H1 (cell line): ENCODE results near the gene PPP1R17. TPM values are rescaled to one million over a fixed set of nuclear protein-coding genes. Genes with fewer than 3 reads are reported as not detected.

Experiments
- EP300 ChIP-seq, 2 experiments: IDR thresholded peaks; 1 replicate in 1 of 2; 2 replicates in 1 of 2; pipeline ENCODE4 v1.6.1; 2011 to 2012; ENCODE audit warnings: low read depth in 2 of 2, low read length in 2 of 2, mild to moderate bottlenecking in 2 of 2, borderline replicate concordance in 1 of 2, inconsistent platforms in 1 of 2, moderate library complexity in 1 of 2
- EZH2 ChIP-seq: fragments of 200-600 bp; sonication (generic); IDR thresholded peaks from 2 replicates; pipeline ENCODE4 v1.7.1; 2012; ENCODE audit warnings: low read depth, mild to moderate bottlenecking, moderate library complexity, low read length, inconsistent platforms; ENCODE audit not compliant: severe bottlenecking
- PHF8 ChIP-seq: fragments of 200-600 bp; sonication (generic); conservative IDR thresholded peaks from 2 replicates; pipeline ENCODE4 v1.7.1; 2012; ENCODE audit warnings: low read depth, mild to moderate bottlenecking, inconsistent platforms, low read length, moderate library complexity
- POLR2A ChIP-seq, 2 experiments: IDR thresholded peaks; 1 replicate in 1 of 2; 2 replicates in 1 of 2; pipeline ENCODE4 v1.6.1; 2011; ENCODE audit warnings: low read depth in 2 of 2, low read length in 2 of 2, mild to moderate bottlenecking in 2 of 2; ENCODE audit errors: control extremely low read depth in 1 of 2
- RBBP5 ChIP-seq: IDR thresholded peaks from 2 replicates; pipeline ENCODE4 v1.7.1; 2012; ENCODE audit warnings: low read depth, mild to moderate bottlenecking, inconsistent platforms, low read length, moderate library complexity, borderline replicate concordance
- SUZ12 ChIP-seq: fragments of 200-600 bp; sonication (generic); IDR thresholded peaks from 2 replicates; pipeline ENCODE4 v1.6.1; 2012; ENCODE audit warnings: mild to moderate bottlenecking, inconsistent platforms, low read length, moderate library complexity, mixed read lengths
- polyA plus RNA-seq, 7 experiments: library from polyadenylated mRNA; depleted of rRNA in 3 of 7; stranded (reverse) in 5 of 7; unstranded in 2 of 7; fragments of >200 nt in 5 of 7; fragments of 200-250 nt in 2 of 7; gene quantifications; 1 replicate in 5 of 7; 2 replicates in 1 of 7; 4 replicates in 1 of 7; pipeline versions ENCODE4 v1.2.1 to v1.2.3, GENCODE V29; 2011 to 2013; ENCODE audit warnings: missing spikeins in 2 of 7, mixed read lengths in 2 of 7
- total RNA-seq: library from RNA; stranded (reverse); fragmentation: NEBNext Ultra II Directional; extraction: Animal tissue kit (Norgen Biotek cat#: 25700); gene quantifications from 2 replicates; pipeline ENCODE4 v1.2.1, GENCODE V29; 2021

The PPP1R17 gene
- total and polyA plus RNA-seq, 2 of the 8 experiments (the other 6 are each of a cell fraction or from before 2014, with no cell fraction given), result 1.5 to 2.5 TPM

DNA sequence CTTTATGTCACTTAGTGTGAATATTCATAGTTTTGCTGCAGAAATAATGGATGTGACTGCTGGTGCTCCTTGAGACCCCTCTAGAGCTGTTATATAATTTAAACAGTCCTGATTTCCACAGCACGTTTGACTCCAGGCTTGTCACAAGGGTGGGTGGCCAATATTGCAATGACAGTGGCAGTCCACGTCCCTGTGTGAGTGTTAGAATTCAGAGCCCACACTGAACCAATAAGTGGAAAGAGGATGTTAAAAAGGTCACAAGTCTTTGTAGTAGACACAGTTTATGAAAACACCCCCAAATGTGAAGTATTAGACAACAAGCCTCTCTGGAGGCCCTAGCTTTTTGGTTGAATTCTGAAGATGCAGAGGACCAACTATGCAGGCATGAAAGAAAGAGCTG lies 2.0 kb downstream of the PPP1R17 start (continued):
- TF ChIP-seq EP300 (IDR thresholded peaks at IDR 0.05; ENCODE audit: borderline replicate concordance in 1 of 2, low read depth in 2 of 2, low read length in 2 of 2) (no peak), SUZ12 (no peak), POLR2A (IDR thresholded peaks at IDR 0.05; ENCODE audit: control extremely low read depth in 1 of 2, low read depth in 2 of 2, low read length in 2 of 2) (no peak), RBBP5 (no peak), PHF8 (no peak), EZH2 (no peak)
